Measurements from ENCODE around the gene TTN. TPM values are rescaled to one million over a fixed set of nuclear protein-coding genes. Genes with fewer than 3 reads are reported as not detected.

TTN gene
- total and polyA plus RNA-seq, 9 donors = 0.17 to 12.9 (median 1.2) TPM

DNA sequence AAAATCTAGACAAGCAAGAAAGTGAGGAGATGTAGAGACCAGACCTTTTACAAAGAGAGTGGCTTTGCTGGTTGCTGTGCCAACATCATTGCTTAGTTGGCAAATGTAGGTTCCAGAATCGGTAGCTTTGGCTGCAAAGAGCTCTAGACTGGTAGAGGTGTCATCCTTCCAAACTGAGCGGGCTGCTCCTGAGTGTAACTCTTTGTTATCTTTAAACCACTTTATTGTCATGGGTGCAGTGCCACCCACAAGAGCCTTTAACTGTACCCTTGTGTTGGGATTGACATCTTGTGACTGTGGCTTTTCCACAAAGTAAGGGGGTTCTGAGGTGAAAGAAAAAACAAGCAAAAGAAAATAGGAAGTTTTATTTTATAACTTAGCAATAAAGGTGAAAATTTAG is 77.2 kb downstream of the TTN start:
- Histone ChIP-seq H3K4me1 (ENCODE audit: insufficient read depth) (no peaks in the 10 kb centered on the region), H3K27me3 (no peaks in the 10 kb centered on the region), H3K36me3 (no peaks in the 10 kb centered on the region), H3K27ac (no peak overlapping the region), H3K9me3 (no peaks in the 10 kb centered on the region), H3K4me3 (no peak overlapping the region)
- no peak for DNase-seq
- intact Hi-C loops (cut with DNase I) = no loop called here
- WGBS, 3 donors = 85 to 94% (median 89%) methylated on average over 2 of the region's 2 CpGs
- no peak for TF ChIP-seq EP300 (IDR thresholded peaks at IDR 0.05)

DNA sequence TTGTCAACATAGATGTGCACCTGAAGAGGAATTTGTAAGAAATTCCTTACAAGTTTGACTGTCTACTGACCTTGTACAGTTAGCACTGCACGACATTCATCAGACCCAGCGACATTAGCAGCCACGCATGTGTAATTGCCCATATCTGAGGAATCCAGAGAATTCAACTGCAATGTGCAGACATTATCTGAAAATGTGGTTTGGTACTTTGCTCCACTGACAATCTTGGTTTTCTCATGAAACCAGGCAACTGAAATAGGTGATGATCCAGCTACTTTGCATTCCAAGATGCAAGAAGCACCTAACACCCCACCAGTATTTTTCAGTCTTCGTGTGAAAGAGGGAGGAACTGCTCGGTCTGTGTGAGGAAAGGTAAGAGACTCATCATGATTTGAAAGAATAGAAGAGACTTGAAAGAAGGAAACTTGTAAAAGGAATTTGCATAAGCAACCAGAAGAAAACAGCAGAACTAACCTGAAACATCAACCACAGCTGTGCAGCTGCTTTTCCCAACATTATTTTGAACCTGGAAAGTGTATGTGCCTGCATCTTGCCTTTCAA is 83.4 kb downstream of the TTN start:
- H3K27me3 ChIP-seq = no peaks in the 10 kb centered on the region
- intact Hi-C loops (cut with DNase I) = no loop called here
- TF ChIP-seq POLR2A (IDR thresholded peaks at IDR 0.05) = no peak
- TF ChIP-seq, protein P1, sequence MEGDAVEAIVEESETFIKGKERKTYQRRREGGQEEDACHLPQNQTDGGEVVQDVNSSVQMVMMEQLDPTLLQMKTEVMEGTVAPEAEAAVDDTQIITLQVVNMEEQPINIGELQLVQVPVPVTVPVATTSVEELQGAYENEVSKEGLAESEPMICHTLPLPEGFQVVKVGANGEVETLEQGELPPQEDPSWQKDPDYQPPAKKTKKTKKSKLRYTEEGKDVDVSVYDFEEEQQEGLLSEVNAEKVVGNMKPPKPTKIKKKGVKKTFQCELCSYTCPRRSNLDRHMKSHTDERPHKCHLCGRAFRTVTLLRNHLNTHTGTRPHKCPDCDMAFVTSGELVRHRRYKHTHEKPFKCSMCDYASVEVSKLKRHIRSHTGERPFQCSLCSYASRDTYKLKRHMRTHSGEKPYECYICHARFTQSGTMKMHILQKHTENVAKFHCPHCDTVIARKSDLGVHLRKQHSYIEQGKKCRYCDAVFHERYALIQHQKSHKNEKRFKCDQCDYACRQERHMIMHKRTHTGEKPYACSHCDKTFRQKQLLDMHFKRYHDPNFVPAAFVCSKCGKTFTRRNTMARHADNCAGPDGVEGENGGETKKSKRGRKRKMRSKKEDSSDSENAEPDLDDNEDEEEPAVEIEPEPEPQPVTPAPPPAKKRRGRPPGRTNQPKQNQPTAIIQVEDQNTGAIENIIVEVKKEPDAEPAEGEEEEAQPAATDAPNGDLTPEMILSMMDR (IDR thresholded peaks at IDR 0.05) = no peak
- no peak for TF ChIP-seq EP300 (IDR thresholded peaks at IDR 0.05)
- DNase-seq = no peak
- H3K27ac ChIP-seq = no peak overlapping the region
- peaks cover 0 to 5% of the 10 kb centered on the region in 2 donors for H3K9me3 ChIP-seq
- no peak overlapping the region for H3K4me3 ChIP-seq
- 19 to 39% (median 20%) methylated on average over 5 of the region's 5 CpGs for WGBS, 3 donors
- no peaks in the 10 kb centered on the region for H3K36me3 ChIP-seq
- no peaks in the 10 kb centered on the region for H3K4me1 ChIP-seq (ENCODE audit: insufficient read depth)

DNA sequence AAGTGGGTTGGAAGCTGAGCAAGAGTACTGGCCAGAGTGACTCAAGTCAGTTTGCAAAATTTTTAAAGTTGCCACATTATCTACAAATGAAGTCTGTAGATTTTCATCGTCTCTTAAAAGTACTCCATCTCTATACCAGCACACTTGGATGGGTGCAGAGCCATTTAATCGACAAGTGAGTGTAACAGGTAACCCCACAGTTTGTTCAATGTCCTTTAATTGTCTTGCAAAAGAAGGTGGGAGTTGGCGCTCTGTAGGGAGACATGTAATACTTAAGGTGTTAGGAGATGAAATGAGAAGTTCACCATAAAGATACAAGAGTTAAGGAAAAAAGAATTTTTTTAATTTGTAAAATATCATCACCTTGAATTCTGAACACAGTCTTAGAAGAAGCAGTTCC is 84.9 kb downstream of the TTN start:
- no peaks in the 10 kb centered on the region for H3K36me3 ChIP-seq
- no peak for TF ChIP-seq POLR2A (IDR thresholded peaks at IDR 0.05)
- no peak for TF ChIP-seq EP300 (IDR thresholded peaks at IDR 0.05)
- H3K4me1 ChIP-seq (ENCODE audit: insufficient read depth) = no peaks in the 10 kb centered on the region
- peaks cover 0 to 5% of the 10 kb centered on the region in 2 donors for H3K9me3 ChIP-seq
- H3K27ac ChIP-seq = no peak overlapping the region
- H3K27me3 ChIP-seq = no peaks in the 10 kb centered on the region
- no peak overlapping the region for H3K4me3 ChIP-seq
- no peak for DNase-seq
- WGBS, 3 donors = 87 to 94% (median 93%) methylated on average over 3 of the region's 3 CpGs
- intact Hi-C loops (cut with DNase I) = no loop called here

DNA sequence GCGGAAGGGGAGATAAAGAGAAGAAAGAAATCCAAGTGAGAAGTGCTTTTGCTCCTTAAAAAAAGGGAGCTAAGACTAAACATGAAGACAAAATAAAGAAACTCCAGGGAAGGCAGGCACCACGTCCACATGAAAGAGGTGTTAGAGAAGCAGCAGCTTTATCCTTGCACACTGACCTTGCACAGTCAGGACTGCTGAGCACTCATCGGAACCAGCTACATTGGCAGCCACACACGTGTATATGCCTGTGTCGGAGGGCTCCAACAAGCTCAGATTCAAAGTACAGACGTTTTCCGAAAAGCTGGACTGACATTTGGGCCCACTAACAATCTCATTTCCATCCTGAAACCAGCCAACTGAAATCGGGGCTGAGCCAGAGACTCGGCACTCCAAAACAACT is 88.2 kb downstream of the TTN start:
- Histone ChIP-seq H3K36me3 (no peaks in the 10 kb centered on the region), H3K9me3 (peaks cover 0 to 5% of the 10 kb centered on the region in 2 donors), H3K27me3 (no peaks in the 10 kb centered on the region), H3K27ac (no peak overlapping the region), H3K4me1 (ENCODE audit: insufficient read depth) (no peaks in the 10 kb centered on the region), H3K4me3 (no peak overlapping the region)
- no peak for DNase-seq
- no peak for TF ChIP-seq POLR2A (IDR thresholded peaks at IDR 0.05)
- TF ChIP-seq EP300 (IDR thresholded peaks at IDR 0.05) = no peak
- TF ChIP-seq, protein P1 (IDR thresholded peaks at IDR 0.05) = no peak
- 84 to 89% (median 85%) methylated on average over 9 of the region's 9 CpGs for WGBS, 3 donors
- intact Hi-C loops (cut with DNase I) = no loop called here

- intact Hi-C loops (cut with DNase I) = no loop called here
- TF ChIP-seq, protein P1 (IDR thresholded peaks at IDR 0.05) = no peak
- no peak for TF ChIP-seq POLR2A (IDR thresholded peaks at IDR 0.05)
- no peak for TF ChIP-seq EP300 (IDR thresholded peaks at IDR 0.05)
- no peaks in the 10 kb centered on the region for H3K4me1 ChIP-seq (ENCODE audit: insufficient read depth)
- H3K9me3 ChIP-seq = peaks cover 0 to 5% of the 10 kb centered on the region in 2 donors
- no peaks in the 10 kb centered on the region for H3K36me3 ChIP-seq
- H3K27me3 ChIP-seq = no peaks in the 10 kb centered on the region
- no peak overlapping the region for H3K4me3 ChIP-seq
- H3K27ac ChIP-seq = no peak overlapping the region
- whole genome bisulfite sequencing, 3 donors = 50 to 63% (median 62%) methylated on average over 2 of the region's 2 CpGs
- DNase-seq = no peak
Observed at GRCh38 chr2:178718283-178718682, 88.9 kb downstream of the TTN start.

All from ovary (tissue), 9 donors.